ENCODE measurements around the gene CSF3. TPM values are rescaled to one million over a fixed set of nuclear protein-coding genes. Genes with fewer than 3 reads are reported as not detected.
A peak's percentile ranks its signal among the peaks of the same experiment; 100 is the strongest.

The CSF3 gene
- total and polyA plus RNA-seq, 2 donors (not counting 1 experiment from before 2014, with no cell fraction given) = 0.09 TPM; not detected in 1

GRCh38 chr17:40026816-40027613, 11.8 kb downstream of the CSF3 start:
- no peak for TF ChIP-seq EZH2 (IDR thresholded peaks at IDR 0.05; ENCODE audit: borderline replicate concordance, insufficient read depth, low read depth, low read length, poor library complexity, severe bottlenecking)
- peak; percentile 94 for TF ChIP-seq CTCF (IDR thresholded peaks at IDR 0.05)
- Histone ChIP-seq H3K79me2 (ENCODE audit: control insufficient read depth, insufficient read depth, low read length) (no peaks in the 10 kb centered on the region), H3K9ac (ENCODE audit: low read length) (no peak overlapping the region), H4K20me1 (ENCODE audit: control insufficient read depth, insufficient read depth, low read length, poor library complexity, severe bottlenecking) (no peaks in the 10 kb centered on the region), H3K4me3 (ENCODE audit: control extremely low read depth in 1 of 5, extremely low read depth in 1 of 5, insufficient read depth in 1 of 5, low read depth in 2 of 5, low read length in 4 of 5) (no peak overlapping the region), H2AFZ (ENCODE audit: insufficient read depth, low read depth, low read length, poor library complexity, severe bottlenecking) (no peak overlapping the region), H3K27ac (ENCODE audit: low read length in 2 of 2) (no peak overlapping the region), H3K4me2 (replicated peaks; ENCODE audit: low read depth, low read length, poor library complexity, severe bottlenecking) (no peak overlapping the region), H3K9me3 (ENCODE audit: control extremely low read depth in 1 of 3, control insufficient read depth in 2 of 3, insufficient read depth in 1 of 3, low read length in 2 of 3) (no peaks in the 10 kb centered on the region), H3K27me3 (replicated peaks in 1 of 4; ENCODE audit: control extremely low read depth in 1 of 4, control insufficient read depth in 3 of 4, insufficient read depth in 4 of 4, low read length in 3 of 4) (no peaks in the 10 kb centered on the region), H3K4me1 (ENCODE audit: control insufficient read depth in 2 of 2, insufficient read depth in 2 of 2, low read length in 2 of 2) (peaks cover 0 to 5% of the 10 kb centered on the region in 2 donors), H3K36me3 (replicated peaks in 1 of 2; ENCODE audit: control extremely low read depth in 1 of 2, control insufficient read depth in 1 of 2, extremely low read depth in 1 of 2, insufficient read depth in 2 of 2, low read length in 1 of 2) (peaks cover 0 to 73% of the 10 kb centered on the region in 2 experiments)
- intact Hi-C loops (cut with micrococcal nuclease) = loop anchor here (1.0 kb wide), 4 partner anchors 59 to 405 kb away; no protein-coding TSS in a partner anchor
- DNase-seq (peak; percentile 85), ATAC-seq (ENCODE audit: low read depth) (peak; percentile 92)
- WGBS (ENCODE audit: insufficient coverage) = 65% methylated on average over 29 of the region's 33 CpGs
- no peak overlapping the region for H3K27ac Mint-ChIP-seq
- POLR2A ChIA-PET = interaction anchor here (1.0 kb wide), 1 partner anchor 49 kb away, joined by 3 read pairs; no protein-coding TSS in a partner anchor
- no peaks in the 10 kb centered on the region for H3K27me3 Mint-ChIP-seq
- H3K4me1 Mint-ChIP-seq = peaks cover 4% of the 10 kb centered on the region
- H3K9me3 Mint-ChIP-seq (ENCODE audit: insufficient read depth) = no peaks in the 10 kb centered on the region
- CTCF ChIA-PET = interaction anchor here (0.6 to 5.9 kb wide), 40 partner anchors 8 to 608 kb away, joined by 3 to 55 read pairs (median 4); partner anchors contain the start of genes CSF3, MED24 and RAPGEFL1
- H3K4me3 Mint-ChIP-seq = no peak overlapping the region

DNA sequence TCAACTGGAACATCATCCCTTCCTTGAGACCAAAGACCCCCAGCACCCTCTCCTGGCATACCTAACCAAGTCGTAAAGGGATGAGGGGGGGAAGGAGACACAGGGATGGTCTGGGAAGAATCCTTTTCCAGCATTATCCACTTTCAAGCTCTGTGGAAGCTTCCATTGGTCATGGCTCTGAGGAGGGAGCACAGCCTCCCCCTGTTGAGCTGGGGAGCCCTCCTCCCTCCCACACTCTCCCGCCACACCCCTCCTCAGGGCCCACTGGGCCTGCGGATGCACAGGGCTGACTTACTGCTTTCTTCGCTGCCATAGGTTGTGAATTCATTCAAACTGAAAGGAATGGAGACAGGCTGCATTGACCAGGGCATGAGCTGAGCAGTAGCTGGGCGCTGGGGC, 12.4 kb downstream of the CSF3 start:
- Histone ChIP-seq H3K4me1 (ENCODE audit: control insufficient read depth in 2 of 2, insufficient read depth in 2 of 2, low read length in 2 of 2) (peaks cover 0 to 5% of the 10 kb centered on the region in 2 donors), H3K9ac (ENCODE audit: low read length) (no peak overlapping the region), H3K27me3 (replicated peaks in 1 of 4; ENCODE audit: control extremely low read depth in 1 of 4, control insufficient read depth in 3 of 4, insufficient read depth in 4 of 4, low read length in 3 of 4) (no peaks in the 10 kb centered on the region), H2AFZ (ENCODE audit: insufficient read depth, low read depth, low read length, poor library complexity, severe bottlenecking) (no peak overlapping the region), H4K20me1 (ENCODE audit: control insufficient read depth, insufficient read depth, low read length, poor library complexity, severe bottlenecking) (no peaks in the 10 kb centered on the region), H3K27ac (ENCODE audit: low read length in 2 of 2) (no peak overlapping the region), H3K4me2 (replicated peaks; ENCODE audit: low read depth, low read length, poor library complexity, severe bottlenecking) (no peak overlapping the region), H3K9me3 (ENCODE audit: control extremely low read depth in 1 of 3, control insufficient read depth in 2 of 3, insufficient read depth in 1 of 3, low read length in 2 of 3) (no peaks in the 10 kb centered on the region), H3K79me2 (ENCODE audit: control insufficient read depth, insufficient read depth, low read length) (no peaks in the 10 kb centered on the region), H3K36me3 (replicated peaks in 1 of 2; ENCODE audit: control extremely low read depth in 1 of 2, control insufficient read depth in 1 of 2, extremely low read depth in 1 of 2, insufficient read depth in 2 of 2, low read length in 1 of 2) (peaks cover 0 to 73% of the 10 kb centered on the region in 2 experiments), H3K4me3 (ENCODE audit: control extremely low read depth in 1 of 5, extremely low read depth in 1 of 5, insufficient read depth in 1 of 5, low read depth in 2 of 5, low read length in 4 of 5) (no peak overlapping the region)
- H3K27me3 Mint-ChIP-seq = no peaks in the 10 kb centered on the region
- DNase-seq (no peak), ATAC-seq (ENCODE audit: low read depth) (no peak)
- H3K27ac Mint-ChIP-seq = no peak overlapping the region
- TF ChIP-seq EZH2 (IDR thresholded peaks at IDR 0.05; ENCODE audit: borderline replicate concordance, insufficient read depth, low read depth, low read length, poor library complexity, severe bottlenecking) = no peak
- no peak for TF ChIP-seq CTCF (IDR thresholded peaks at IDR 0.05)
- ChIA-PET CTCF (interaction anchor here (0.7 to 5.9 kb wide), 32 partner anchors 9 to 607 kb away, joined by 3 to 55 read pairs (median 4); partner anchors contain the start of genes CSF3, MED24 and RAPGEFL1), POLR2A (interaction anchor here (0.6 to 1.0 kb wide), 3 partner anchors 23 to 141 kb away, joined by 3 to 6 read pairs (median 3); no protein-coding TSS in a partner anchor)
- no peak overlapping the region for H3K4me3 Mint-ChIP-seq
- H3K4me1 Mint-ChIP-seq = peaks cover 4% of the 10 kb centered on the region
- WGBS (ENCODE audit: insufficient coverage) = 90% methylated on average over 2 of the region's 5 CpGs
- H3K9me3 Mint-ChIP-seq (ENCODE audit: insufficient read depth) = no peaks in the 10 kb centered on the region
- intact Hi-C loops (cut with micrococcal nuclease) = loop anchor here (1.0 kb wide), 4 partner anchors 59 to 405 kb away; no protein-coding TSS in a partner anchor

Data from B cell (primary cell).